Bronchial epithelial cell (primary cell): ENCODE results near the gene PLCH2. TPM values are rescaled to one million over a fixed set of nuclear protein-coding genes. Genes with fewer than 3 reads are reported as not detected.

Experiments
- DNase-seq: peaks from one replicate; pipeline ENCODE4 v3.0.0-alpha.2; 2010; ENCODE audit warnings: low read depth
- FAIRE-seq: peaks from 2 replicates; lab custom pipeline; 2011; peaks lifted over from hg19 to GRCh38; lab: Jason Lieb, UNC
- H3K27me3 ChIP-seq: 2 replicates; pipeline ENCODE4 v1.5.1; 2011; ENCODE audit warnings: low read length; ENCODE audit not compliant: control insufficient read depth, insufficient read depth
- H3K36me3 ChIP-seq: 2 replicates; pipeline ENCODE4 v1.5.1; 2011; ENCODE audit warnings: low read length; ENCODE audit not compliant: control insufficient read depth, insufficient read depth
- H3K4me3 ChIP-seq: 2 replicates; pipeline ENCODE4 v1.5.1; 2011; ENCODE audit warnings: mild to moderate bottlenecking, low read depth, low read length, control low read depth
- CTCF ChIP-seq: IDR thresholded peaks from 2 replicates; pipeline ENCODE4 v1.5.1; 2011; ENCODE audit warnings: mild to moderate bottlenecking, moderate library complexity, low read length, control low read depth, inconsistent platforms; ENCODE audit not compliant: insufficient read depth, severe bottlenecking
- total RNA-seq: library from RNA; depleted of rRNA; stranded (reverse); fragments of >200 nt; gene quantifications from 2 replicates; pipeline ENCODE4 v1.2.1, GENCODE V29; 2014

PLCH2 gene
- total RNA-seq, 1 donor from 2014 or later: 64.2 TPM

GRCh38 chr1:2530513-2531361 is 54.6 kb downstream of the PLCH2 start:
- DNase-seq (no peak), FAIRE-seq (no peak)
- no peaks in the 10 kb centered on the region for H3K36me3 ChIP-seq
- peak; percentile 17 for TF ChIP-seq CTCF
- H3K27me3 ChIP-seq: no peaks in the 10 kb centered on the region
- no peak overlapping the region for H3K4me3 ChIP-seq

- TF ChIP-seq CTCF: no peak
- DNase-seq: no peak
- Histone ChIP-seq H3K27me3 (no peaks in the 10 kb centered on the region), H3K4me3 (no peak overlapping the region), H3K36me3 (no peaks in the 10 kb centered on the region)
- FAIRE-seq: no peak
Measured at GRCh38 chr1:2532485-2533160, 56.5 kb downstream of the PLCH2 start.

- DNase-seq (peak; percentile 88), FAIRE-seq (peak; percentile 80)
- TF ChIP-seq CTCF: no peak
- Histone ChIP-seq H3K36me3 (no peaks in the 10 kb centered on the region), H3K27me3 (no peaks in the 10 kb centered on the region), H3K4me3 (no peak overlapping the region)
Measured at GRCh38 chr1:2533365-2533764, 57.3 kb downstream of the PLCH2 start.

- no peak overlapping the region for H3K4me3 ChIP-seq
- FAIRE-seq (no peak), DNase-seq (no peak)
- no peaks in the 10 kb centered on the region for H3K27me3 ChIP-seq
- no peaks in the 10 kb centered on the region for H3K36me3 ChIP-seq
- TF ChIP-seq CTCF: no peak
Measured at GRCh38 chr1:2534315-2534686, 58.2 kb downstream of the PLCH2 start.

- Histone ChIP-seq H3K36me3 (no peaks in the 10 kb centered on the region), H3K4me3 (no peak overlapping the region), H3K27me3 (no peaks in the 10 kb centered on the region)
- FAIRE-seq (peak; percentile 94), DNase-seq (peak; percentile 95)
- TF ChIP-seq CTCF: no peak
Measured at GRCh38 chr1:2534687-2535441, 58.8 kb downstream of the PLCH2 start.
